ENCODE results near the gene TSPAN18.

GRCh38 chr11:44847316-44847715, 120.6 kb downstream of the TSPAN18 start:
- TF ChIP-seq USF2 (IDR thresholded peaks at IDR 0.05; ENCODE audit: low read length) (no peak), RAD21 (IDR thresholded peaks at IDR 0.05 in 1 of 2, conservative IDR thresholded peaks at IDR 0.05 in 1 of 2; ENCODE audit: low read depth in 2 of 2, low read length in 2 of 2) (no peak), EZH2 (IDR thresholded peaks at IDR 0.05; ENCODE audit: low read depth, low read length, severe bottlenecking) (no peak), POLR2A (IDR thresholded peaks at IDR 0.05; ENCODE audit: control extremely low read depth in 1 of 2, low read depth in 2 of 2, low read length in 2 of 2) (no peak), CTCF (IDR thresholded peaks at IDR 0.05; ENCODE audit: control extremely low read depth in 1 of 3, insufficient read depth in 1 of 3, low read depth in 1 of 3, low read length in 3 of 3) (no peak), JUN (IDR thresholded peaks at IDR 0.05; ENCODE audit: low read depth, low read length) (no peak), POLR2AphosphoS5 (IDR thresholded peaks at IDR 0.05; ENCODE audit: low read depth, low read length) (no peak), MAX (IDR thresholded peaks at IDR 0.05) (no peak), TAF1 (IDR thresholded peaks at IDR 0.05; ENCODE audit: low read depth, low read length) (no peak), GABPA (IDR thresholded peaks at IDR 0.05; ENCODE audit: borderline replicate concordance, insufficient read depth, low read length) (no peak), RXRA (IDR thresholded peaks at IDR 0.05; ENCODE audit: insufficient read depth, low read depth, low read length) (no peak)
